B cell (primary cell): Measurements from ENCODE around the gene LIME1. TPM values are rescaled to one million over a fixed set of nuclear protein-coding genes. Genes with fewer than 3 reads are reported as not detected.

ENCODE experiments used
- ATAC-seq: fragments of 200-7000 bp; cut with Tn5 transposase; one replicate; pipeline ENCODE4 v1.10.0; 2021; ENCODE audit warnings: low read depth, mild to moderate bottlenecking, moderate number of reproducible peaks, moderate library complexity
- CTCF ChIA-PET: fragments of 350-600 bp; sonication (Branson Sonifier 250); formaldehyde crosslinking; loops from one replicate; lab custom pipeline; 2021; ENCODE audit warnings: antibody characterized with exemption, inconsistent platforms; lab: Charles Lee
- POLR2A ChIA-PET: fragments of 350-600 bp; sonication (Branson Sonifier 250); formaldehyde crosslinking; loops from one replicate; lab custom pipeline; 2021; ENCODE audit warnings: antibody characterized with exemption; lab: Charles Lee
- DNase-seq: peaks from one replicate; pipeline ENCODE4 v3.0.0; 2013
- H2AFZ ChIP-seq: 2 replicates; pipeline ENCODE4 v1.6.1; 2012; ENCODE audit warnings: mild to moderate bottlenecking, low read depth, low read length; ENCODE audit not compliant: insufficient read depth, poor library complexity, severe bottlenecking
- H3K27ac ChIP-seq, 2 donors: 1 replicate in 1 of 2; 2 replicates in 1 of 2; pipeline ENCODE4 v1.5.1; 2012 to 2013; ENCODE audit warnings: low read length in 2 of 2, mild to moderate bottlenecking in 2 of 2, moderate library complexity in 1 of 2
- H3K27me3 ChIP-seq, 4 experiments: fragments of 200-600 bp in 1 of 4; sonication (generic) in 1 of 4; replicated peaks in 1 of 4; 1 replicate in 2 of 4; 2 replicates in 2 of 4; pipeline versions ENCODE4 v1.6.1 to v1.7.0; 2013 to 2016; ENCODE audit warnings: low read length in 3 of 4, mild to moderate bottlenecking in 2 of 4, mixed read lengths in 1 of 4, moderate library complexity in 1 of 4; ENCODE audit not compliant: insufficient read depth in 4 of 4, control insufficient read depth in 3 of 4; ENCODE audit errors: control extremely low read depth in 1 of 4
- H3K36me3 ChIP-seq, 2 experiments: replicated peaks in 1 of 2; 1 replicate in 1 of 2; 2 replicates in 1 of 2; pipeline versions ENCODE4 v1.6.1 to v1.7.1; 2013; ENCODE audit warnings: low read length in 1 of 2; ENCODE audit not compliant: insufficient read depth in 2 of 2, control insufficient read depth in 1 of 2; ENCODE audit errors: control extremely low read depth in 1 of 2, extremely low read depth in 1 of 2
- H3K4me1 ChIP-seq, 2 donors: fragments of 200-600 bp in 1 of 2; sonication (generic) in 1 of 2; 1 replicate in 1 of 2; 2 replicates in 1 of 2; pipeline versions ENCODE4 v1.5.1 to v1.6.1; 2013 to 2017; ENCODE audit warnings: low read length in 2 of 2; ENCODE audit not compliant: control insufficient read depth in 2 of 2, insufficient read depth in 2 of 2
- H3K4me2 ChIP-seq: replicated peaks from 2 replicates; pipeline ENCODE3; 2012; ENCODE audit warnings: mild to moderate bottlenecking, low read depth, low read length; ENCODE audit not compliant: poor library complexity, severe bottlenecking
- H3K4me3 ChIP-seq, 5 experiments: fragments of 200-600 bp in 1 of 5; sonication (generic) in 1 of 5; 1 replicate in 3 of 5; 2 replicates in 2 of 5; pipeline versions ENCODE4 v1.5.1 to v1.7.0; 2011 to 2016; ENCODE audit warnings: low read length in 4 of 5, mild to moderate bottlenecking in 4 of 5, low read depth in 2 of 5, control low read depth in 1 of 5, moderate library complexity in 1 of 5; ENCODE audit not compliant: insufficient read depth in 1 of 5; ENCODE audit errors: control extremely low read depth in 1 of 5, extremely low read depth in 1 of 5
- H3K79me2 ChIP-seq: fragments of 200-600 bp; sonication (generic); one replicate; pipeline ENCODE4 v1.6.0; 2016; ENCODE audit warnings: low read length; ENCODE audit not compliant: control insufficient read depth, insufficient read depth
- H3K9ac ChIP-seq: fragments of 200-600 bp; sonication (generic); 2 replicates; pipeline ENCODE4 v1.6.1; 2017; ENCODE audit warnings: mild to moderate bottlenecking, low read length, moderate library complexity
- H3K9me3 ChIP-seq, 3 donors: one replicate each; pipeline versions ENCODE4 v1.6.1 to v1.7.1; 2013; ENCODE audit warnings: low read length in 2 of 3; ENCODE audit not compliant: control insufficient read depth in 2 of 3, insufficient read depth in 1 of 3; ENCODE audit errors: control extremely low read depth in 1 of 3
- H4K20me1 ChIP-seq: 2 replicates; pipeline ENCODE4 v1.6.0; 2012; ENCODE audit warnings: mild to moderate bottlenecking, low read length; ENCODE audit not compliant: insufficient read depth, control insufficient read depth, poor library complexity, severe bottlenecking
- H3K27ac Mint-ChIP-seq: one replicate; pipeline ENCODE4 v1.8.0; 2021; ENCODE audit warnings: mixed read lengths
- H3K27me3 Mint-ChIP-seq: one replicate; pipeline ENCODE4 v1.8.0; 2021; ENCODE audit warnings: mixed read lengths
- H3K4me1 Mint-ChIP-seq: one replicate; pipeline ENCODE4 v1.8.0; 2021; ENCODE audit warnings: mixed read lengths
- H3K4me3 Mint-ChIP-seq: one replicate; pipeline ENCODE4 v1.8.0; 2021; ENCODE audit warnings: mixed read lengths
- H3K9me3 Mint-ChIP-seq: one replicate; pipeline ENCODE4 v1.8.0; 2022; ENCODE audit warnings: mixed read lengths; ENCODE audit not compliant: insufficient read depth
- EZH2 ChIP-seq: IDR thresholded peaks from 2 replicates; pipeline ENCODE4 v1.6.1; 2012; ENCODE audit warnings: borderline replicate concordance, low read depth, mild to moderate bottlenecking, moderate library complexity, low read length; ENCODE audit not compliant: insufficient read depth, poor library complexity, severe bottlenecking
- WGBS: methylation state at CpG from one replicate; pipeline ENCODE4 v1.1.5; 2013; ENCODE audit warnings: missing lambda C conversion rate; ENCODE audit not compliant: insufficient coverage; 5-methylcytosine and 5-hydroxymethylcytosine counted together
- intact Hi-C: fragments of 100-400 bp; cut with micrococcal nuclease; formaldehyde crosslinking; loops from one replicate; pipeline ENCODE4 v1.10.0; 2022
- polyA plus RNA-seq: library from polyadenylated mRNA; depleted of rRNA; stranded (reverse); fragments of >200 nt; gene quantifications from 2 replicates; pipeline ENCODE4 v1.2.3, GENCODE V29; 2012
- total RNA-seq, 2 donors: library from RNA; stranded (reverse); fragments of 120-200 nt in 1 of 2; gene quantifications; 1 replicate in 1 of 2; 2 replicates in 1 of 2; pipeline versions ENCODE4 v1.2.3 to v1.2.4, GENCODE V29; 2013 to 2022
- TF ChIP-seq, protein P1 (sequence below): fragments of 200-600 bp; IDR thresholded peaks from one replicate; pipeline ENCODE4 v1.8.0; 2022; ENCODE audit warnings: antibody characterized with exemption, mild to moderate bottlenecking

Gene LIME1
- total and polyA plus RNA-seq, 2 donors (not counting 1 experiment from before 2014, with no cell fraction given): 14.5 to 95.2 TPM

DNA sequence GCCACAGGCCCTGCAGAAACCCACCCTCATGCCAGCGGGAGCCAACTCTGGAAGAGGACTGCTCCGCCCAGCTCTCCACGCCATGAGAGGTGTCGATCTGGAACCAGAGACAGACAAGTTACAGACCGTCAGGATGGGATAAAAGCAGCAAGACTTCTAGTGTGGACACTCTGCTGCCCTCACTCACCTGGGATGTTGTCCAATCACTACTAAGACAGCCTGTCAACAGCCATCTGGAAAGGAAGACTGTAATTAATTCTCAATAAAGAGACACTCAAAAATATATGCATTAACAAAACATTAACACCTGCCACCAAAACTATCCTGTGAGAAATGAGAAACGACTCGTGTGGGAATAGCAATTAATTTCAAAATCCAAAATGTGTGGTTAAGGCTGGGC is 31.4 kb downstream of the LIME1 start:
- H3K4me3 Mint-ChIP-seq: no peak overlapping the region
- no peak overlapping the region for H3K27ac ChIP-seq
- H3K27me3 Mint-ChIP-seq: peaks cover 4% of the 10 kb centered on the region
- ATAC-seq (no peak), DNase-seq (no peak)
- ChIA-PET POLR2A (no interaction called here), CTCF (no interaction called here)
- intact Hi-C loops: no loop called here
- no peaks in the 10 kb centered on the region for H3K9me3 ChIP-seq
- no peak overlapping the region for H3K4me3 ChIP-seq
- 83% methylated on average over 7 of the region's 7 CpGs for WGBS
- H3K79me2 ChIP-seq: no peaks in the 10 kb centered on the region
- H3K36me3 ChIP-seq: no peaks in the 10 kb centered on the region
- H2AFZ ChIP-seq: no peak overlapping the region
- H4K20me1 ChIP-seq: no peaks in the 10 kb centered on the region
- TF ChIP-seq EZH2: no peak
- TF ChIP-seq, protein P1, sequence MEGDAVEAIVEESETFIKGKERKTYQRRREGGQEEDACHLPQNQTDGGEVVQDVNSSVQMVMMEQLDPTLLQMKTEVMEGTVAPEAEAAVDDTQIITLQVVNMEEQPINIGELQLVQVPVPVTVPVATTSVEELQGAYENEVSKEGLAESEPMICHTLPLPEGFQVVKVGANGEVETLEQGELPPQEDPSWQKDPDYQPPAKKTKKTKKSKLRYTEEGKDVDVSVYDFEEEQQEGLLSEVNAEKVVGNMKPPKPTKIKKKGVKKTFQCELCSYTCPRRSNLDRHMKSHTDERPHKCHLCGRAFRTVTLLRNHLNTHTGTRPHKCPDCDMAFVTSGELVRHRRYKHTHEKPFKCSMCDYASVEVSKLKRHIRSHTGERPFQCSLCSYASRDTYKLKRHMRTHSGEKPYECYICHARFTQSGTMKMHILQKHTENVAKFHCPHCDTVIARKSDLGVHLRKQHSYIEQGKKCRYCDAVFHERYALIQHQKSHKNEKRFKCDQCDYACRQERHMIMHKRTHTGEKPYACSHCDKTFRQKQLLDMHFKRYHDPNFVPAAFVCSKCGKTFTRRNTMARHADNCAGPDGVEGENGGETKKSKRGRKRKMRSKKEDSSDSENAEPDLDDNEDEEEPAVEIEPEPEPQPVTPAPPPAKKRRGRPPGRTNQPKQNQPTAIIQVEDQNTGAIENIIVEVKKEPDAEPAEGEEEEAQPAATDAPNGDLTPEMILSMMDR: no peak
- H3K4me1 Mint-ChIP-seq: no peaks in the 10 kb centered on the region
- H3K27me3 ChIP-seq: no peaks in the 10 kb centered on the region
- no peak overlapping the region for H3K27ac Mint-ChIP-seq
- H3K4me1 ChIP-seq: no peaks in the 10 kb centered on the region
- no peaks in the 10 kb centered on the region for H3K9me3 Mint-ChIP-seq
- H3K9ac ChIP-seq: no peak overlapping the region
- no peak overlapping the region for H3K4me2 ChIP-seq

DNA sequence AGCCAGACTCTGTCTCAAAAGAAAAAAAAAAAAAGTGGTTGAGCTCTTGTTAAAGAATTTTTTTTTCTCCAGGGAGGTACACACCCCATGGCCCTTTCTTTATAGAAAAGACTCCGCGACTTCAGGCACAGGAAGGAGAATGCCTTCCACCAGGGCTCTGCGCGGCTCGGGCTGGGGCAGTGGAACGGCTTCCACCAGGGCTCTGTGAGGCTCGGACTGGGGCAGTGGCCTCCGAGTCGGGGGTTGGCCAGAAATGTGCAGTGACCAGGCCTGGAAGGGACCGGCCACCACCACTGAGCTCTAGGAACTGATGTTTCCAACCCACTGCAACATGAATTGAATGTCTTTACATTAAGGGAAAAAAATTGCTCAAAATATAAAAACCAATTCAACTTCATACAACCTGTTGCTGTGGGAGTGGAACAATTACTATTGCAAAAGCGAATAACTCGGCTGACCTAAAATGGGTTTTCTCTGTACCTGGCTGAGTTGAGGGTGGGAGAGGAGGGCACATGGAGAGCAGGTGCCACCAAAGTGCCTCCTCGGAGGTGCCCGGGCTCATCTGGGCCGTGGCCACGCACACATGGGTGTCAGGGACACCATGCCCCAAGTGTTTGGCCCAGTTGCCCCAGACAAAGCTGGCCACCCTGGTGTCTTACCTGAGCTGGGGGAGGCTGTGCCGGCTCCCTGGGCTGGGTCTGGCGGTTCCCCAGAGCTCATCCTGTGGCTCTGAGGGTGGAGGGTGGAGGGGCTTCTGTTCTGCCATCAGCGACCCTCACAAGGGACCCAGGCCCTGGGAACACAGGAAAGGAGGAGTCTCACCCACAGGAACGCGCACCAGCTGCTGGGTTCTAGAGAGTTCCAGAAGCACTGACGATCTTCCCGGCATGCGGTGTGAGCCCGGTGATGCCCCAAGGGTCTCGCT is 32.4 kb downstream of the LIME1 start:
- peaks cover 4% of the 10 kb centered on the region for H3K27me3 Mint-ChIP-seq
- TF ChIP-seq, protein P1: no peak
- no peak for TF ChIP-seq EZH2
- WGBS: 93% methylated on average over 25 of the region's 26 CpGs
- no peaks in the 10 kb centered on the region for H3K9me3 ChIP-seq
- H3K79me2 ChIP-seq: no peaks in the 10 kb centered on the region
- DNase-seq: no peak
- intact Hi-C loops: no loop called here
- H3K36me3 ChIP-seq: no peaks in the 10 kb centered on the region
- no peaks in the 10 kb centered on the region for H3K4me1 ChIP-seq
- H3K27ac ChIP-seq: no peak overlapping the region
- no peaks in the 10 kb centered on the region for H3K4me1 Mint-ChIP-seq
- no peak overlapping the region for H3K4me2 ChIP-seq
- H3K9me3 Mint-ChIP-seq: no peaks in the 10 kb centered on the region
- ATAC-seq: no peak
- H3K9ac ChIP-seq: no peak overlapping the region
- H3K4me3 Mint-ChIP-seq: no peak overlapping the region
- no peak overlapping the region for H3K4me3 ChIP-seq
- H3K27ac Mint-ChIP-seq: no peak overlapping the region
- CTCF ChIA-PET: interaction anchor here (0.9 kb wide), 1 partner anchor 9 kb away, joined by 3 read pairs; no protein-coding TSS in a partner anchor
- H4K20me1 ChIP-seq: no peaks in the 10 kb centered on the region
- H3K27me3 ChIP-seq: no peaks in the 10 kb centered on the region
- POLR2A ChIA-PET: no interaction called here
- H2AFZ ChIP-seq: no peak overlapping the region
